Measurements from ENCODE around the gene ITGA7.

- TF ChIP-seq POLR2A (IDR thresholded peaks at IDR 0.05) (no peak), CTCF (IDR thresholded peaks at IDR 0.05 in 4 of 5, conservative IDR thresholded peaks at IDR 0.05 in 1 of 5) (no peak)
These were observed 5.2 kb upstream of the ITGA7 start for GRCh38 chr12:55712700-55713415.
